Femur (tissue), 1 donor: ENCODE results near the gene EDEM2.
"Not testable (repeated sequence)": the region's sequence is repeated elsewhere in the genome, so short reads cannot be mapped to it uniquely, and the experiment has no call there.

Experiments
- DNase-seq: peaks from one replicate; pipeline ENCODE4 v3.0.0-alpha.2; 2017

EDEM2 gene

DNA sequence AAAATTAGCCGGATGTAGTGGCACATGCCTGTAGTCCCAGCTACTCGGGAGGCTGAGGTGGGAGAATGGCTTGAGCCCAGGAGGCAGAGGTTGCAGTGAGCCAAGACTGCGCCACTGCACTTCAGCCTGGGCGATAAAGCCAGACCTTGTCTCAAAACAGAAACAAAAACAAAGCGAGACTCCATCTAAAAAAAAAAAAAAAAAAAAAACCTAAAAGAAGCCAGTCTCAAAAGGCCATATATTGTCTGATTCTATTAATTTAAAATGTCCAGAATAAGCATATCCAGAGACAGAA, 66.8 kb downstream of the EDEM2 start:
- not testable (repeated sequence) for DNase-seq

DNA sequence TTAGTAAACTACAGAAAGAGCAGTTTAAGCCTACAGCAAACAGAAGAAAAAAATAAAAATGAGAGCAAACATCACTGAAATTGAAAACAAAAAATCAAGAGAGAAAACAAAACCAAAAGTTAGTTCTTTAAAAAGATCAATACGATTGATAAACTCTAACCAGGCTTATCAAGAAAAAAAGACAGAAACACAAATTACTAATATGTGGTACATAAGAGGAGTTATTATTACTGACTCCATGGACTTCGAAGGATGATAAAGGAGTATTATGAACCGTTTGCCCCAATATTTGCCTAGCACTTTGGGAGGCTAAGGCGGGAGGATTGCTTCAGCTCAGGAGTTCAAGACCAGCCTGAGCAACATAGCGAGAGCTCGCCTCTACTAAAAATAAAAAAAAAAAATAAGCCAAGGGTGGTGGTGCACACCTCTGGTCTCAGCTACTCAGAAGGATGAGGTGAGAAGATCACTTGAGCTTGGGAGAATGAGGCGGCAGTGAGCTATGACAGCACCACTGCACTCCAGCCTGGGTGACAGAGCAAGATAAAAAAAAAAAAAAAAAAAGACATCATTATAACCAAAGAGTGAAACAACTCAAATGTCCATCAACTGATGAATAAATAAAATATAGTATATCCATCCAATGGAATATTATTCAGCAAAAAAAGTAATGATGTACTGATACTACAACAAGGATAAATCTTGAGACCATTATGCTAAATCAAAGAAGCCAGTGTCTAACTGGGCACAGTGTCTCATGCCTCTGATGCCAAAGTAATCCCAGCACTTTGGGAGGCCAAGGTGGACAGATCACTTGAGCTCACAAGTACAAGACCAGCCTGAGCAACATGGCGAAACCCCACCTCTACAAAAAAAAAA, 67.4 kb downstream of the EDEM2 start:
- DNase-seq = no peak

DNA sequence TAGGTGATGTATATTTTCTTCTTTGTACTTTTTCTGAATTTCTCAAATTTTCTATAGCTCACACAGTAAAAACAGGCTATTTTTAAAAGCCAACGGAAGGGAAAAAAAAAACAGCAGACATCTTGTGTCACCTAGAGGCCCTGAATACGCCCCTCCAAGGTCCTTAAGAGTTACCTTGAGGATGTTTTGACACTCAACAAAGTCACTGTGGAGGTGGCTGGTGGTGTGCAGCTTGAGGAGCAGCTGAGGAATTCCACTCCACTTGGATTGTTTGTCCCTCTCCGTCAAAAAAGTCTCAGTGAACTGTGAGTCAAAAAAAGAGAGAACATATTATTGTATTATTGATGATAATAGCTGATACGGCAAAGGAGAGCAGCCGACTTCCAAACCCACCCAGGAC, 69.3 kb downstream of the EDEM2 start:
- DNase-seq = no peak

DNA sequence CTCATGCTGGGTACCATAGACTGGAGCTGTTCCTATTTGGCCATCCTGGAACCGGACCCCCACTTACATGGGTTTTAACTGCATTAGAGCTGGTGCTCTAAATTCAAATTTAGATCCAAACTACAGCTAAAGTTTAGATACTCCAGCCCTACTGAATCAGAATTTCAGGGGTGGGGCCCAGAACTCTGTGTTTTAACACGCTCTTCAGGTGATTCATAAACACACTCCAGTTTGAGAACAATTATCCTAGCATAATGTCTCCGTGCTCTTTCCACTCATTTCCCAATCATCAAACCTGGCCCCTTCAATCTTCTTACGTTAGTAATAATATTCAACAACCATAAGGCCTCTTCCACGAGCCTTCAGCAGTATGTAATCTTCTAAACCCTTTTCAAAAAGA, 69.8 kb downstream of the EDEM2 start:
- no peak for DNase-seq

DNA sequence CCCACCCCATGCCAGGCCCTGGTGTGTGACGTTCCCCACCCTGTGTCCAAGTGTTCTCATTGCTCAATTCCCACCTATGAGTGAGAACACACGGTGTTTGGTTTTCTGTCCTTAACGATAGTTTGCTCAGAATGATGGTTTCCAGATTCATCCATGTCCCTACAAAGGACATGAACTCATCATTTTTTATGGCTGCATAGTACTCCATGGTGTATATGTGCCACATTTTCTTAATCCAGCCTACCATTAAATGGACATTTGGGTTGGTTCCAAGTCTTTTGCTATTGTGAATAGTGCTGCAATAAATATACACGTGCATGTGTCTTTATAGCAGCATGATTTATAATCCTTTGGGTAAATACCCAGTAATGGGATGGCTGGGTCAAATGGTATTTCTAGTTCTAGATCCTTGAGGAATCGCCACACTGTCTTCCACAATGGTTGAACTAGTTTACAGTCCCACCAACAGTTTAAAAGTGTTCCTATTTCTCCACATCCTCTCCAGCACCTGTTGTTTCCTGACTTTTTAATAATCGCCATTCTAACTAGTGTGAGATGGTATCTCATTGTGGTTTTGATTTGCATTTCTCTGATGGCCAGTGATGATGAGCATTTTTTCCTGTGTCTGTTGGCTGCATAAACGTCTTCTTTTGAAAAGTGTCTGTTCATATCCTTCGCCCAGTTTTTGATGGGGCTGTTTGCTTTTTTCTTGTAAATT, 75.5 kb downstream of the EDEM2 start:
- DNase-seq = not testable (repeated sequence)

DNA sequence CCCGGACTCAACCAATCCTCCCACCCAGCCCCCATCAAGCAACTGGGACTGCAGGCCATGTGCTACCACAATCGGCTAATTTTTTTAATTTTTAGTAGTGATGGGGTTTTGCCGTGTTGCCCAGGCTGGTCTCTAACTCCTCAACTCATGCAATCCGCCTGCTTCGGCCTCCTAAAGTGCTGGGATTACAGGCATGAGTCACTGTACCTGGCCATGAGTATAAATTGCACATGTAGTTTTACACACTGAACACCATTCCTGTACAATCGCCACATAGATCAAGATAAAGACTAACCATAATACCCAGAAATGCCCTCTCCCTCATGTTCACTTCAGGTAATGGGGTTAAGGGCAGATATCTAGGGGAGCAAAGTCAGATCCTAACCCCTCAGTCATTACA, 80.9 kb downstream of the EDEM2 start:
- no peak for DNase-seq
